Neural progenitor cell (in vitro differentiated cells): ENCODE measurements around the gene CXCL5. TPM values are rescaled to one million over a fixed set of nuclear protein-coding genes. Genes with fewer than 3 reads are reported as not detected.

Source experiments
- DNase-seq: peaks from one replicate; pipeline ENCODE4 v3.0.0-alpha.2; 2016; ENCODE audit warnings: low spot score
- H2AFZ ChIP-seq: fragments of 200-600 bp; sonication (generic); replicated peaks from 2 replicates; pipeline ENCODE4 v1.6.1; 2016; ENCODE audit warnings: antibody characterized with exemption
- H3F3A ChIP-seq: fragments of 200-600 bp; sonication (generic); 2 replicates; pipeline ENCODE4 v1.6.1; 2016; ENCODE audit warnings: antibody characterized with exemption, low read depth
- H3K27ac ChIP-seq: fragments of 200-600 bp; sonication (generic); 2 replicates; pipeline ENCODE4 v1.5.1; 2016; ENCODE audit warnings: mild to moderate bottlenecking
- H3K27me3 ChIP-seq: fragments of 200-600 bp; sonication (generic); 2 replicates; pipeline ENCODE4 v1.6.1; 2016; ENCODE audit warnings: mild to moderate bottlenecking, moderate library complexity
- H3K36me3 ChIP-seq: fragments of 200-600 bp; sonication (generic); 2 replicates; pipeline ENCODE4 v1.5.1; 2016
- H3K4me1 ChIP-seq: fragments of 200-600 bp; sonication (generic); 2 replicates; pipeline ENCODE4 v1.6.1; 2016; ENCODE audit warnings: mixed run types
- H3K4me2 ChIP-seq: fragments of 200-600 bp; sonication (generic); 2 replicates; pipeline ENCODE4 v1.6.1; 2016
- H3K4me3 ChIP-seq: fragments of 200-600 bp; sonication (generic); 2 replicates; pipeline ENCODE4 v1.5.1; 2016
- H3K79me2 ChIP-seq: fragments of 200-600 bp; sonication (generic); 2 replicates; pipeline ENCODE4 v1.6.1; 2016; ENCODE audit warnings: low read depth
- H3K9ac ChIP-seq: fragments of 200-600 bp; sonication (generic); 2 replicates; pipeline ENCODE4 v1.6.1; 2016
- H3K9me3 ChIP-seq: fragments of 200-600 bp; sonication (generic); 2 replicates; pipeline ENCODE4 v1.5.1; 2016; ENCODE audit warnings: low read depth
- H4K20me1 ChIP-seq: fragments of 200-600 bp; sonication (generic); 2 replicates; pipeline ENCODE4 v1.6.1; 2016; ENCODE audit warnings: low read depth
- H3K27ac Mint-ChIP-seq: 3 replicates; pipeline ENCODE4 v1.8.0; 2021; ENCODE audit warnings: mixed read lengths
- H3K27me3 Mint-ChIP-seq: 2 replicates; pipeline ENCODE4 v1.8.0; 2022; ENCODE audit warnings: low read depth, mild to moderate bottlenecking, inconsistent platforms, moderate library complexity, mixed read lengths; ENCODE audit not compliant: insufficient read depth
- H3K36me3 Mint-ChIP-seq: 3 replicates; pipeline ENCODE4 v1.8.0; 2021; ENCODE audit warnings: mixed read lengths
- H3K4me1 Mint-ChIP-seq: 3 replicates; pipeline ENCODE4 v1.8.0; 2021; ENCODE audit warnings: mixed read lengths
- H3K4me3 Mint-ChIP-seq: 3 replicates; pipeline ENCODE4 v1.8.0; 2021; ENCODE audit warnings: mild to moderate bottlenecking, moderate library complexity, mixed read lengths
- H3K9me3 Mint-ChIP-seq: 3 replicates; pipeline ENCODE4 v1.8.0; 2020; ENCODE audit warnings: mixed read lengths
- CTCF ChIP-seq: fragments of 200-600 bp; sonication (generic); IDR thresholded peaks from 2 replicates; pipeline ENCODE4 v1.5.1; 2017; ENCODE audit warnings: antibody characterized with exemption, mild to moderate bottlenecking
- EZH2 ChIP-seq: fragments of 200-600 bp; sonication (generic); IDR thresholded peaks from 2 replicates; pipeline ENCODE4 v1.6.1; 2017; ENCODE audit warnings: antibody characterized with exemption, mild to moderate bottlenecking, moderate library complexity
- EZH2phosphoT487 ChIP-seq: fragments of 200-600 bp; sonication (generic); IDR thresholded peaks from 2 replicates; pipeline ENCODE4 v1.6.1; 2017; ENCODE audit warnings: antibody characterized with exemption
- total RNA-seq: library from RNA; depleted of rRNA; stranded (reverse); fragments of >200 nt; gene quantifications from 2 replicates; pipeline ENCODE4 v1.2.3, GENCODE V29; 2015; ENCODE audit warnings: low replicate concordance

Gene CXCL5
- total RNA-seq, 1 donor from 2014 or later, result 0.15 TPM

GRCh38 chr4:74015126-74015780 is 16.8 kb upstream of the CXCL5 start:
- Histone ChIP-seq H4K20me1 (no peaks in the 10 kb centered on the region), H3K36me3 (no peaks in the 10 kb centered on the region), H2AFZ (no peak overlapping the region), H3K9ac (no peak overlapping the region), H3K79me2 (no peaks in the 10 kb centered on the region), H3K27ac (no peak overlapping the region), H3K4me2 (no peak overlapping the region), H3F3A (no peaks in the 10 kb centered on the region), H3K9me3 (no peaks in the 10 kb centered on the region), H3K4me1 (no peaks in the 10 kb centered on the region), H3K27me3 (no peaks in the 10 kb centered on the region), H3K4me3 (no peak overlapping the region)
- TF ChIP-seq EZH2phosphoT487 (no peak), EZH2 (no peak), CTCF (no peak)
- Mint-ChIP-seq H3K27me3 (no peaks in the 10 kb centered on the region), H3K4me3 (no peak overlapping the region), H3K4me1 (no peaks in the 10 kb centered on the region), H3K36me3 (no peaks in the 10 kb centered on the region), H3K9me3 (no peaks in the 10 kb centered on the region), H3K27ac (no peak overlapping the region)
- DNase-seq, result no peak

- H3F3A ChIP-seq, result no peaks in the 10 kb centered on the region
- Mint-ChIP-seq H3K4me3 (no peak overlapping the region), H3K27me3 (no peaks in the 10 kb centered on the region), H3K4me1 (no peaks in the 10 kb centered on the region), H3K27ac (no peak overlapping the region), H3K36me3 (no peaks in the 10 kb centered on the region), H3K9me3 (no peaks in the 10 kb centered on the region)
- no peak overlapping the region for H3K27ac ChIP-seq
- H3K4me1 ChIP-seq, result no peaks in the 10 kb centered on the region
- no peaks in the 10 kb centered on the region for H3K9me3 ChIP-seq
- H3K79me2 ChIP-seq, result no peaks in the 10 kb centered on the region
- no peak for DNase-seq
- no peak overlapping the region for H3K4me3 ChIP-seq
- H4K20me1 ChIP-seq, result no peaks in the 10 kb centered on the region
- H3K4me2 ChIP-seq, result no peak overlapping the region
- no peak overlapping the region for H2AFZ ChIP-seq
- TF ChIP-seq EZH2 (no peak), EZH2phosphoT487 (no peak), CTCF (no peak)
- no peaks in the 10 kb centered on the region for H3K27me3 ChIP-seq
- H3K9ac ChIP-seq, result no peak overlapping the region
- H3K36me3 ChIP-seq, result no peaks in the 10 kb centered on the region
These were observed 15.9 kb upstream of the CXCL5 start for GRCh38 chr4:74014332-74014731.

- Histone ChIP-seq H3K27me3 (no peaks in the 10 kb centered on the region), H3K79me2 (no peaks in the 10 kb centered on the region), H3K4me3 (no peak overlapping the region), H4K20me1 (no peaks in the 10 kb centered on the region), H3F3A (no peaks in the 10 kb centered on the region), H3K27ac (no peak overlapping the region), H2AFZ (no peak overlapping the region), H3K4me2 (no peak overlapping the region), H3K9me3 (no peaks in the 10 kb centered on the region), H3K9ac (no peak overlapping the region), H3K4me1 (no peaks in the 10 kb centered on the region), H3K36me3 (no peaks in the 10 kb centered on the region)
- no peak overlapping the region for H3K27ac Mint-ChIP-seq
- H3K36me3 Mint-ChIP-seq, result no peaks in the 10 kb centered on the region
- TF ChIP-seq EZH2, result no peak
- no peak for TF ChIP-seq EZH2phosphoT487
- TF ChIP-seq CTCF, result no peak
- DNase-seq, result no peak
- no peaks in the 10 kb centered on the region for H3K4me1 Mint-ChIP-seq
- no peaks in the 10 kb centered on the region for H3K9me3 Mint-ChIP-seq
- H3K4me3 Mint-ChIP-seq, result no peak overlapping the region
- H3K27me3 Mint-ChIP-seq, result no peaks in the 10 kb centered on the region
These were observed 14.8 kb upstream of the CXCL5 start for GRCh38 chr4:74013264-74013663.
